ENCODE data around the gene HMCN2.

HMCN2 gene

GRCh38 chr9:130285271-130285670 lies 19.7 kb downstream of the HMCN2 start:
- TF ChIP-seq, protein P1, sequence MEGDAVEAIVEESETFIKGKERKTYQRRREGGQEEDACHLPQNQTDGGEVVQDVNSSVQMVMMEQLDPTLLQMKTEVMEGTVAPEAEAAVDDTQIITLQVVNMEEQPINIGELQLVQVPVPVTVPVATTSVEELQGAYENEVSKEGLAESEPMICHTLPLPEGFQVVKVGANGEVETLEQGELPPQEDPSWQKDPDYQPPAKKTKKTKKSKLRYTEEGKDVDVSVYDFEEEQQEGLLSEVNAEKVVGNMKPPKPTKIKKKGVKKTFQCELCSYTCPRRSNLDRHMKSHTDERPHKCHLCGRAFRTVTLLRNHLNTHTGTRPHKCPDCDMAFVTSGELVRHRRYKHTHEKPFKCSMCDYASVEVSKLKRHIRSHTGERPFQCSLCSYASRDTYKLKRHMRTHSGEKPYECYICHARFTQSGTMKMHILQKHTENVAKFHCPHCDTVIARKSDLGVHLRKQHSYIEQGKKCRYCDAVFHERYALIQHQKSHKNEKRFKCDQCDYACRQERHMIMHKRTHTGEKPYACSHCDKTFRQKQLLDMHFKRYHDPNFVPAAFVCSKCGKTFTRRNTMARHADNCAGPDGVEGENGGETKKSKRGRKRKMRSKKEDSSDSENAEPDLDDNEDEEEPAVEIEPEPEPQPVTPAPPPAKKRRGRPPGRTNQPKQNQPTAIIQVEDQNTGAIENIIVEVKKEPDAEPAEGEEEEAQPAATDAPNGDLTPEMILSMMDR (IDR thresholded peaks at IDR 0.05; ENCODE audit: low read depth, low read length, missing control alignments), result no peak
- H3K4me3 ChIP-seq (replicated peaks; ENCODE audit: low read depth, low read length), result no peak overlapping the region
- DNase-seq (ENCODE audit: extremely low read depth, low read depth), result no peak

DNA sequence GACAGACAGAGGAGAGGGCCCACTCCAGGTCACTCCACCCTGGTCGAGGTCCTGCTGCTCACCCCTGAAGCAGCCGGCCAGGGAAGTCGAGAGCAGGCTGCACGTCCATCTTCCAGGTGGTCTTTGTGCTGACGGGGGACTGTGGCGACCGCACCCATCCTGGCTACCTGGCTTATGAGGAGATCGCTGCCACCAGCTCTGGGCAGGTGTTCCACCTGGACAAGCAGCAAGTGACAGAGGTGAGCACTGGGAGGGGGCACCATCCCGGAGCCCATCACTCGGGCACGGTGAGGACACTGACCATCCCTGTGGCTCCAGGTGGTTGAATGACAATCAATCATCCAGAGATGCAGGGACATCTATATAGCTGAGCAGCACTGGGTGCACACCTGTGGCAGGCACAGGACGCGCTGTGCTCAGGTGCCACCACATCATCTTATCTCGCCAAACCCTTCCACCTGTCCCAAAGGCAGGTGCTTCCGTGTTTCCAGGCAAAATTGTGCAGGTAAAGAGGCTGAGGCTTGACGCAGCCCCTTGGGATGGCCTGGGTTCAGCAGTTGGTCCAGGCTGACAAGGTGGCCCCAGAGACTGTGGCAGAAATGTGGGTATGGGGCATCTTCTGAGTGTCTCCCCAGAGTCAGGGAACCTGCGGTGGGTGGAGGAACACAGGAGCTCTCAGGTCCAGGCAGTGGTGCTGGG lies 20.7 kb downstream of the HMCN2 start:
- H3K4me3 ChIP-seq (replicated peaks; ENCODE audit: low read depth, low read length), result no peak overlapping the region
- TF ChIP-seq, protein P1 (IDR thresholded peaks at IDR 0.05; ENCODE audit: low read depth, low read length, missing control alignments), result no peak
- no peak for DNase-seq (ENCODE audit: extremely low read depth, low read depth)

DNA sequence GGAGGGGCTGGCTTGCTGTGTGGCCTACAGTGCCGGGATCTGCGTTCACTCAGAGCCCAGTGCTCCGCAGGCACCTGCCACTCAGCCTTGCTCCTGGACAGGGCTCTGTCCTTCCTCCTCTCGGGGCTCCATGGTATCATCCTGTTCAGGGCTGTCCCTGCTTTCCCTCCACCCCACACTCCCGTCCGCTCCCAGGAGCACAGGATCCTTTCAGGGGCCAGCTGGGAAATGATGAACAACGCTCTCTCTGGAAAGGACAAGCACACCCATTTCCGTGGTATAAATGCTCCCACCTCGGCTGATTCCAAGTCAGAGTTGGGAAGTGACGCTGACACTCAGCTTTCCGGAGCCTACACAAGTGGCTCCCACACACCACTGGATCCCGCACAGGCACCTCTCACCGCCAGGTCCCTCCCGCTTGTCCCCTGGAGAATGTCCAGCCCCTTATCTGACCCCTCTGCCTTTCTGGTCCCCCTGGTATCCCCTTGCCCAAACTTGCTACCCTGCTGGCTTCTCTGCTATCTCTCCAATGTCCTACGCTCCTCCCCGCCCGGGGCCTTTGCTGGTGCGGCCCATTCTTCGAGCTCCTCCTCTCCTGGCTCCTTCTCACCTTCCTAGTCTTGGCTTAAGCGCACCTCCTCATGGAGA lies 21.3 kb downstream of the HMCN2 start:
- DNase-seq (ENCODE audit: extremely low read depth, low read depth), result no peak
- TF ChIP-seq, protein P1 (IDR thresholded peaks at IDR 0.05; ENCODE audit: low read depth, low read length, missing control alignments), result no peak
- H3K4me3 ChIP-seq (replicated peaks; ENCODE audit: low read depth, low read length), result no peak overlapping the region

- no peak overlapping the region for H3K4me3 ChIP-seq (replicated peaks; ENCODE audit: low read depth, low read length)
- TF ChIP-seq, protein P1 (IDR thresholded peaks at IDR 0.05; ENCODE audit: low read depth, low read length, missing control alignments), result no peak
- no peak for DNase-seq (ENCODE audit: extremely low read depth, low read depth)
These were observed 22.2 kb downstream of the HMCN2 start for GRCh38 chr9:130287736-130288135.

GRCh38 chr9:130288393-130288792 lies 22.8 kb downstream of the HMCN2 start:
- TF ChIP-seq, protein P1 (IDR thresholded peaks at IDR 0.05; ENCODE audit: low read depth, low read length, missing control alignments), result no peak
- DNase-seq (ENCODE audit: extremely low read depth, low read depth), result no peak
- H3K4me3 ChIP-seq (replicated peaks; ENCODE audit: low read depth, low read length), result no peak overlapping the region

DNA sequence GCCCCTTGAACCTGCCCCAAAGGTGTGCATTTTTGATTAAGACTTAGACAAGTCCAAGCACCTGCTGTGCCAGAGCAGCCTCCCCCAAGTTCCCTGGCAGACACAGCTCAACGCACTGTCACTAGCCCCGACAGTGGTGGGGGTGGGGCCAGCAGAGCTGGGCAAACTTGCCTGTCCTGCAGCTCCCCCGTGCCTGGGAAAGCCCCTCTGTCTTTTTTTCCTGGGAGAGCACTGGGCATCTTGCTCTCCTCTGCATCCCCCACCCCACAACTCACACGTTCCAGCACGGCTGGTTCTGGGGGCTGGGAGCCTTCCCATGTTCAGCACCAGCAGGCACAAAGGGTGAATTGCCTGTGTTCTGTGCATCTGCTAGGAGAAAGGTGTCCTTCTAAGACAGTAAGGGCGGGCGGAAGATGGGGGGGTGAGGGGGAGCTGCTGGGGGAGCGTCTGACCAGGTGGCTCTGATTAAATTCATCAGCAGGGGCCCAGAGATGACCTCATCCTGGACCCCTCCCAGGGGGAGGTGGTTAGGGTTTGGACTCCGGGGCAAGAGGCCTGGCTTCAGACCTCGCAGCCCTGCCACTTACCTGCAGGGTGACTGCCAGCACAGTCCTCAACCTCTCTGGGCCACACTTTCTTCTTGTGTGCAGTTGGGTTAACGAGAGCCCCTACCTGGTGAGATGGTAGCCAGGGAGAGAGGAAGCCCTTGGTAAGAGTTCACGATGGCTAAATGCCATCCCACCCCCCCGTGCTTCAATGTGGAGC lies 23.5 kb downstream of the HMCN2 start:
- TF ChIP-seq, protein P1 (IDR thresholded peaks at IDR 0.05; ENCODE audit: low read depth, low read length, missing control alignments), result no peak
- DNase-seq (ENCODE audit: extremely low read depth, low read depth), result no peak
- no peak overlapping the region for H3K4me3 ChIP-seq (replicated peaks; ENCODE audit: low read depth, low read length)

All from HFF-Myc (cell line).